Thymus (tissue), 11 donors: ENCODE measurements around the gene SPANXN5. TPM values are rescaled to one million over a fixed set of nuclear protein-coding genes. Genes with fewer than 3 reads are reported as not detected.
"Not testable (repeated sequence)": the region's sequence is repeated elsewhere in the genome, so short reads cannot be mapped to it uniquely, and the experiment has no call there.

Experiments
- DNase-seq, 9 donors: peaks; one replicate each; pipeline ENCODE4 v3.0.0-alpha.2; 2013; ENCODE audit warnings: low spot score in 9 of 9, low read depth in 6 of 9, missing footprints in 1 of 9
- H3K27ac ChIP-seq, 2 donors: one replicate each; pipeline ENCODE4 v1.5.1; 2013; ENCODE audit warnings: control low read depth in 1 of 2, low read depth in 1 of 2, low read length in 1 of 2, mild to moderate bottlenecking in 1 of 2, moderate library complexity in 1 of 2
- H3K27me3 ChIP-seq, 2 donors: one replicate each; pipeline ENCODE4 v1.5.1; 2013; ENCODE audit warnings: low read length in 1 of 2; ENCODE audit not compliant: control insufficient read depth in 2 of 2, insufficient read depth in 1 of 2
- H3K36me3 ChIP-seq, 2 donors: one replicate each; pipeline ENCODE4 v1.5.1; 2013; ENCODE audit warnings: low read length in 1 of 2, mild to moderate bottlenecking in 1 of 2, moderate library complexity in 1 of 2; ENCODE audit not compliant: control insufficient read depth in 2 of 2, insufficient read depth in 2 of 2
- H3K4me1 ChIP-seq, 2 donors: one replicate each; pipeline ENCODE4 v1.5.1; 2013; ENCODE audit warnings: low read length in 2 of 2; ENCODE audit not compliant: control insufficient read depth in 2 of 2, insufficient read depth in 2 of 2
- H3K4me3 ChIP-seq, 2 donors: one replicate each; pipeline ENCODE4 v1.5.1; 2013; ENCODE audit warnings: low read length in 2 of 2, control low read depth in 1 of 2, mild to moderate bottlenecking in 1 of 2
- H3K9me3 ChIP-seq, 2 donors: one replicate each; pipeline ENCODE4 v1.5.1; 2013; ENCODE audit warnings: low read length in 1 of 2, mild to moderate bottlenecking in 1 of 2; ENCODE audit not compliant: control insufficient read depth in 2 of 2, insufficient read depth in 1 of 2
- WGBS: extraction: QIAGEN DNeasy Blood & Tissue Kit; methylation state at CpG from one replicate; pipeline ENCODE4 v1.1.7; 2013; 5-methylcytosine and 5-hydroxymethylcytosine counted together
- polyA plus RNA-seq: library from polyadenylated mRNA; stranded (reverse); fragments of 200-250 nt; gene quantifications from one replicate; pipeline ENCODE4 v1.2.3, GENCODE V29; 2013
- total RNA-seq: library from RNA; stranded (reverse); fragments of 120-200 nt; gene quantifications from one replicate; pipeline ENCODE4 v1.2.4, GENCODE V29; 2013
- donor health status: healthy.

The SPANXN5 gene
- total and polyA plus RNA-seq, 2 donors: not detected

DNA sequence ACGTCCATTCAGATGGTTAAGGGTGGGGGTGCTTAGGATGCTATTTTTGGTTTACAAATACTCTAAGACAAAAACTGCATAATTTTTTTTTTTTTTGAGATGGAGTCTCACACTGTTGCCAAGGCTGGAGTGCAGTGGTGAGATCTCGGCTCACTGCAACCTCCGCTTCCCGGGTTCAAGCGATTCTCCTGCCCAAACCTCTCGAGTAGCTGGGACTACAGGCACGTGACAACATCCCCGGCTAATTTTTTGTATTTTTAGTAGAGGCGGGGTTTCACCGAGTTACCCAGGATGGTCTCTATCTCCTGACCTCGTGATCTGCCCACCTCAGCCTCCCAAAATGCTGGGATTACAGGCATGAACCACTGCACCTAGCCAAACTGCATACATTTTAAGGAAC is 23.7 kb downstream of the SPANXN5 start:
- H3K9me3 ChIP-seq, H3K4me1 ChIP-seq, H3K27ac ChIP-seq, H3K36me3 ChIP-seq, H3K27me3 ChIP-seq, DNase-seq, H3K4me3 ChIP-seq: not testable (repeated sequence)
- WGBS: 90% methylated on average over 9 of the region's 11 CpGs

DNA sequence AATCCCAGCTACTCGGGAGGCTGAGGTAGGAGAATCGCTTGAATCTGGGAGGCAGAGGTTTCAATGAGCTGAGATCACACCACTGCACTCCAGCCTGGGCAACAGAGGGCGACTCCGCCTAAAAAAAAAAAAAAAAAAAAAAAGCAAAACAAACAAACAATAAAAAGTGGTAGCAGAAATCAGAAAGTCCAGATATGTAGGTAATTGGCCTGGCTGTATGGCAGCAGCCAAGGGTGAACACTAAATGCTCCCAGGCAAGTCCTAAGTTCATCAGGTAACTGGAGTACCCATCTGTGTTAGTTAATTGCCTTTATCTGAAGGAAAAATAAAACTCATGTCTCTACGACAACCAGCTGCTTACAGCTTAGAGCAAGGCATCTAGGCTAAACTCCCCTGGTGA is 31.2 kb downstream of the SPANXN5 start:
- not testable (repeated sequence) for H3K27ac ChIP-seq, H3K27me3 ChIP-seq, H3K4me1 ChIP-seq, H3K36me3 ChIP-seq, H3K9me3 ChIP-seq, H3K4me3 ChIP-seq, DNase-seq
- WGBS: no CpG with 5 or more reads among the region's 5 CpGs

DNA sequence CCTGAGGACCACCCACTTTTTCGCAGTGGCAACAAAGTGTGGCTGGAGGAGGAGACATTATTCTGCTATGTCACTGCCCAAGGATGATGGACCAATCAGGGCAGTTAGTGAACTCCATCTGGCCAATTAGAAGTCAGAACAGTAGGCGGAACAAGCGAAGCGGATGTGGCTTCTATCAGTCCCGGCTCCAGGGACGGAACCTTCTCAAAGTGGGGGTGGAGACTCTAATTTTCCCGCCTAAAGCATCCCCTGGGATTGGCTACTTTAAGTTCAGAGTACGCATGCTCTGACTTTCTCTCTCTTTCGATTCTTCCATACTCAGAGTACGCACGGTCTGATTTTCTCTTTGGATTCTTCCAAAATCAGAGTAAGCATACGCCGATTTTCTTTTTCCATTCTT is 46.3 kb downstream of the SPANXN5 start, which contains the start of gene SSX2B:
TSS of gene SSX2B (plus strand) at position 301 of the 400 bp plus-strand sequence. CDS start 1,429 bp downstream, outside the sequence.
- not testable (repeated sequence) for H3K9me3 ChIP-seq, H3K27me3 ChIP-seq, H3K4me3 ChIP-seq, DNase-seq, H3K36me3 ChIP-seq, H3K27ac ChIP-seq, H3K4me1 ChIP-seq
- WGBS: no CpG with 5 or more reads among the region's 13 CpGs

Other genes starting within 250 kb of the SPANXN5 start
- not detected for gene SSX7, start 142.5 kb downstream of the SPANXN5 start, total RNA-seq
- not detected for gene SSX7, start 142.5 kb downstream of the SPANXN5 start, polyA plus RNA-seq
- gene SSX2, start 90.2 kb downstream of the SPANXN5 start, total RNA-seq: not detected
- not detected for gene SSX2, start 90.2 kb downstream of the SPANXN5 start, polyA plus RNA-seq
- gene SSX2B, start 46.2 kb downstream of the SPANXN5 start, total RNA-seq: not detected
- gene SSX2B, start 46.2 kb downstream of the SPANXN5 start, polyA plus RNA-seq: not detected
- not detected for gene XAGE5, start 13.9 kb upstream of the SPANXN5 start, total RNA-seq
- not detected for gene XAGE5, start 13.9 kb upstream of the SPANXN5 start, polyA plus RNA-seq
- not detected for gene XAGE3, start 70.7 kb upstream of the SPANXN5 start, total RNA-seq
- not detected for gene XAGE3, start 70.7 kb upstream of the SPANXN5 start, polyA plus RNA-seq
- 8.4 TPM for gene FAM156B, start 99.9 kb upstream of the SPANXN5 start, total RNA-seq
- 70.5 TPM for gene FAM156B, start 99.9 kb upstream of the SPANXN5 start, polyA plus RNA-seq
- gene FAM156A, start 161.1 kb upstream of the SPANXN5 start, total RNA-seq: 8.7 TPM
- gene FAM156A, start 161.1 kb upstream of the SPANXN5 start, polyA plus RNA-seq: 14.8 TPM